M059J (cell line): ENCODE measurements around the gene NIF3L1. TPM values are rescaled to one million over a fixed set of nuclear protein-coding genes. Genes with fewer than 3 reads are reported as not detected.
A peak's percentile ranks its signal among the peaks of the same experiment; 100 is the strongest.

Experiments used
- DNase-seq: peaks from one replicate; pipeline ENCODE4 v3.0.0-alpha.2; 2012; ENCODE audit warnings: low read depth
- total RNA-seq: library from RNA; depleted of rRNA; stranded (reverse); fragments of >200 nt; shearing (Covaris generic); gene quantifications from 2 replicates; pipeline ENCODE4 v1.2.3, GENCODE V29; 2014; rRNA removed

The NIF3L1 gene
- total RNA-seq = 36.8 and 50.9 TPM in 2 replicates

GRCh38 chr2:200888704-200889625 is at the start of gene NIF3L1, which contains the start of gene PPIL3:
Gene NIF3L1 (plus strand): TSS chr2:200889371. CDS start chr2:200891944, 2,573 bp downstream.
Gene PPIL3 (minus strand): TSS chr2:200889077. CDS start chr2:200887615, 1,462 bp downstream.
- peak; percentile 98 for DNase-seq

DNA sequence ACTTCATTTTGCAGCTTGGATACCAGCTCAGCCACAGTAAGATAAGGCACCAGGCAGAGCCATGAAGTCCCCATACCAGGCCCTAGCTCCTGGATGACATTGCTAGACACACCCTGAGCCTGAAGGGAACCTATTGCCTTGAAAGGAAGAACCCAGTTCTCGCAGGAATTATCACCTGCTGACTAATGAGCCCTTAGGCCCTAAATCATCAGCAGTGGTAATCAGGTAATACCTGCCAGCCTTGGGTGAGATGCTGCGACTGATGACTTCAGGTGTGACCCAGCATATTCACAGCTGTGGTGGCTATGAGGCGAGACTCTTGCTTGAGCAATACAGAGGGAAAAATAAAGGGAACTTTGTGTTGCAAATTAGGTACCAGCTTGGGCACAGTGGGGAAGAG is 49.7 kb upstream of the NIF3L1 start:
- DNase-seq = no peak

DNA sequence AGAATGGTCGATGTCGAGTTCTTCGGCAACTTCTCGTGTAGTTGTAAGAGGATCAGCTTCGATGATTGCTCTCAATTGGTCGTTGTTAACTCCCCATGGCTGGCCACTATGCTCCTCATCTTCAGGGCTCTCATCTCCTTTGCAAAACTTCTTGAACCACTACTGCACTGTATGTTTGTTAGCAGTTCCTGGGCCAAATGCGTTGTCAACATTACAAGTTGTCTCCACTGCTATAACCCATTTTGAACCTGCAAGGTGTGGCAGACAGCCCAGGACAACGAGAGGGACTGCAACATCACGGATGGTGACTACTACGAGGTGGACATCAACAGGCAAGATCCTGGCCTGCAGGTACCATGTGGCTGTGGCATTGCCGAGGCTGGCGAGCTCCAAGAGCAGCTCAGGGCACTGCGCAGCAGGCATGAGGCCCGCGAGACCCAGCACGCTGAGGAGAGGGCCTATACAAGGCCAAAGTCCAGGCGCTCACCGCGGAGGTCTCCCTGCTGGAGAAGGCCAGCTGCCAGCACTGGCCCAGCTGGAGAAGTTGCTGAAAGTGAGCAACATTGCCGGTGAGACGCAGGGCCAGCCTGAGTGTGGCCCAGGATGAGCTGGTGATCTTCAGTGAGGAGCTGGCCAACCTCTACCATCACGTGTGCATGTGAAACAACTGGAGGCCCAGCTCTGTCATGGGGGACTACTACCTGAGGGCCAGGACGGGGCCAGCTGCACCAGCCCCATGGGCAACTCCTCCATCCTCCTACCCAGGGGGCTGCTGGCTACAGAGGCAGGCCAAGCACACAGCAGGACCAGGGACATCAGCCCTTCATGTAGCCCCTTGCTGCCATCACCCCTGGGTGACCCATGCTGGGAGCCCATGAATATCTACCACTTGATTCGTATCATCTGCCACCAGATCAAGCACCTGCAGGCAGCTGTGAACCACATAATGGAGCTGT is 44.9 kb upstream of the NIF3L1 start:
- DNase-seq = no peak

DNA sequence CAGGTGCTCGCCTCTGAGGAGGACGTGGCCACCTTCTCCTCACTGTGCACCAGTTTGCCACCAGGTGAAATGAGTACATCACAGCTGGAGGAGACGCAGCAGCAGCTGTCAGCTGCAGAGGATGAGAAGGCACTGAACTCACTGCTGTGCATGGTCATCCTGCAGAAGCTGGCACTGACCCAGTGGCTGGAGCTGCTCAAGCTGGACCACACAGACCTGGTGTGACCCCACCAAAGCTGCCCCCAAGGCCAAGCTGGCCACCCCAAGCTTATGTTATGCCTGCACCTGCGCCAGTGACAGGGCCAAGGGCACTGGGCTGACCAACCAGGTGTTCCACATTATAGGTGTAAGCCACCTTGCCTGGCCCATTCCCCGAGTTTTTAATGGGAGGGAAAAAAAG is 44.0 kb upstream of the NIF3L1 start:
- no peak for DNase-seq

GRCh38 chr2:200845669-200846325 is 43.4 kb upstream of the NIF3L1 start:
- DNase-seq = no peak

- no peak for DNase-seq
Observed at GRCh38 chr2:200847269-200847668, 41.9 kb upstream of the NIF3L1 start.

- DNase-seq = no peak
Observed at GRCh38 chr2:200847939-200848338, 41.2 kb upstream of the NIF3L1 start.

DNA sequence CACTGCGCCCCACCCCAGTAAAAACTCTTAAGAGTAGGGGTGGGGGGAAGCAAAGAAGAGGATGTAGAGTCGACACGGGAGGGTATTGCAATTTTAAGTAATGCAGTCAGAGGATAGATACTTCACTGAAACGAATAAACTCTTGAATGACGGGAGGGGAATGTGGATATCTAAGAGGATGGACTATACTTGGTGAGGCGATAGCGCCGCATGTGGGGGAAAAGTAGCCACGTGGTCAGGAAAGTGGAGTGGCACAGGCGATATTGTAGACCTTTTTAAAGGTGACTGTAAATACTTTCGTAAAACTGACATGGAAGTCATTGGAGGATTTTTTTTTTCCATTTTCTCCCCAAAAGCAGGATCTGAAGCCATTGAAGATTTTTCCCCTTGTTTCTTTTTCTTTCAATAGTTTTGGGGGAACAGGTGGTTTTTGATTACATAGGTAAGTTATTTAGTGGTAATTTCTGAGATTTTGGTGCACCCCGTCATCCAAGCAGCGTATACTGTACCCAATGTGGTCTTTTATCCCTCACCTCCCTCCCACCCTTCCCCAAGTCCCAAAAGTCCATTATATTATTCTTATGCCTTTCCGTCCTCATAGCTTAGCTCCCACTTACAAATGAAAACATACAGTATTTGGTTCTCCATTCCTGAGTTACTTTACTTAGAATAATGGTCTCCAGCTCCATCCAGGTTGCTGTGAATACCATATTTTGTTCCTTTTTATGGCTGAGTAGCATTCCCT is 38.5 kb upstream of the NIF3L1 start:
- no peak for DNase-seq

- DNase-seq = no peak
Observed at GRCh38 chr2:200851398-200852248, 37.5 kb upstream of the NIF3L1 start.

DNA sequence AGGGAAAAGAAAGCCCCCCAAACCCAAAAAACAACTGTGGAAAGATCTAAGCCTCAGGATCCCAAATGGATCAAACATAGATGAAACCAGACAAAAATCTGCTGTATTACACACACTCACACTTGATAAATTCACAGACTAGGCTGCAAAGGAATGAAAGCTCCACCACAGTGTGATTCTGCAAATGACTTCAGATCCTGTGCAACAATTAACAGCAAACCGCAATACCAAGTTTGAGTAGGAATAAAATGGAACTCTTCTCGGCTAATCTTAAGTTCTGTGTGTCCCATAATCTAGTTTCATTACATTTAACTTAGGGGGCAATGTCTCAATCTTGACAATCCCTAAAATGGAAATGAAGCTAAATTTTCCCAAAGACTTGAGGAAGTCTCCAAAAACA is 36.6 kb upstream of the NIF3L1 start:
- DNase-seq = no peak

GRCh38 chr2:200856806-200857205 is 32.4 kb upstream of the NIF3L1 start:
- DNase-seq = no peak

GRCh38 chr2:200860092-200860795 is 28.9 kb upstream of the NIF3L1 start:
- DNase-seq = no peak

GRCh38 chr2:200861617-200862155 is 27.5 kb upstream of the NIF3L1 start:
- DNase-seq = no peak

- DNase-seq = peak; percentile 72
Observed at GRCh38 chr2:200862532-200863000, 26.6 kb upstream of the NIF3L1 start.

DNA sequence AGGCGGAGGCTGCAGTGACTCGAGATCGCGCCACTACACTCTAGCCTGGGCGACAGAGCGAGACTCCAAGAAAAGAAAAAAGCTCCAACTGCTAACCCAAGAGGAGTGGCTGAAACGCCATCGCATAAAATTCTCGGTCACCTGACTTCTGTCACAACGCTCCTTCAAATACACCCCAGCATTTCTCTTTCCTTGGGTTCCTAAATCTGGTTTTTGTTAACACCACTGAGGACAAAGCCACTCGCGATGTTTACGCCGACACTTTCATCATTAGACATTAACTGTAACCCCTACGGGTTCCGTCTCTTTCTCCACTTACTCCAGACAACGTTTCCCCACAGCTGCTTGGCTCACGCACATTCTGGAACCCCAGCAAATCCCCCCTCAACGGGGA is 25.4 kb upstream of the NIF3L1 start:
- peak; percentile 34 for DNase-seq

DNA sequence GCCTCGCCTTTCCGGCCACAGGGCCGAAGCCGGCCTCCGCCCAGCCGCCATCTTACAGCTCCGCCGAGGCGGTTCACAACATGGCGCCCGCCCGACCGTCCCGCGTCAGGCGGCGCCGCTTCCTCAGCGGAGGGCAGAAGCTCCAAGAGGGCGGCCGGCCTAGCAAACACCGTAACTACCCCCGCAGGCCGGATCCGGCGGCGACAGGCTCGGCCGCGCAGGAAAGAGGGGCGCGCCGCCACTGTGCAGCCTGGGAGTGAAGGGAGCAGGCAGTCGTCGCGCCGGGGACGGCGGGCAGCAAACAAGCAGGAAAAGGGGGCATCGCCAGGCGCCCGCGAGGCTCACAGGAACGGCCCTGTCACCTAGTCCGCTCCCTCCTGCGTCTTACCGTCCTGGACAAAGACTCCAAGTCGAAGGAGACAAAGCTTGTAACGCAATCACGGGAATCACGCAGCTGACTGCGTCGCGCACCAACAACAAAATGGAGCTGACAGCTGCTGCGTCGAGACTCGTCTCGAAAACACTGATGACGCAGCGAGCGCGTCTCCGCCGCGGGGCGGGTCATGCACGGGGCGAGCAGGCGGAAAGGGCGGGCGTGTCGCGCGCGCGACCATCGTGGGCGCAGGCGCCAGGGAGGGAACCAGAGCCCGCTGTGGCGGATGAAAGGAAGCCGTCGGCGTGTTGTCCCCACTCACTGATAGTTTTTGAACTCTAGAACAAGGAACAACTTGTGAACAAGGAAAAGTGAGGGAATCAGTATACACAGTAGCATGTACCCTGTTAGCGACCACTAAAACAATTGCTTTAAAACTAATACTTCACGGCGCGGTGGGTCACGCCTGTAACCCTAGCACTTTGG is 24.8 kb upstream of the NIF3L1 start, which contains the start of gene CLK1:
Gene CLK1 (minus strand): TSS at position 483 of the 859 bp plus-strand sequence. CDS start 2,796 bp downstream, outside the sequence.
- DNase-seq = peak; percentile 88

- DNase-seq = no peak
Observed at GRCh38 chr2:200869014-200869413, 20.2 kb upstream of the NIF3L1 start.

- no peak for DNase-seq
Observed at GRCh38 chr2:200871151-200871550, 18.0 kb upstream of the NIF3L1 start.
